GM18858 (cell line): Measurements from ENCODE around the gene SRP68.
A peak's percentile ranks its signal among the peaks of the same experiment; 100 is the strongest.

Experiments used
- ATAC-seq: cut with Tn5 transposase; IDR thresholded peaks from one replicate; pipeline ENCODE4 v1.9.1; 2021; ENCODE audit not compliant: unreplicated experiment

SRP68 gene

GRCh38 chr17:76072148-76072858 lies at the start of gene SRP68:
SRP68 (minus strand) TSS chr17:76072517; CDS start chr17:76072491, 26 bp downstream.
- peak; percentile 56 for ATAC-seq

GRCh38 chr17:76121932-76122430 lies 49.7 kb upstream of the SRP68 start:
- no peak for ATAC-seq

GRCh38 chr17:76120658-76121008 lies 48.3 kb upstream of the SRP68 start:
- ATAC-seq: no peak

GRCh38 chr17:76119409-76120371 lies 47.4 kb upstream of the SRP68 start:
- no peak for ATAC-seq

GRCh38 chr17:76115138-76115754 lies 42.9 kb upstream of the SRP68 start:
- no peak for ATAC-seq

GRCh38 chr17:76111956-76112355 lies 39.6 kb upstream of the SRP68 start:
- no peak for ATAC-seq

- ATAC-seq: no peak
Observed at GRCh38 chr17:76107509-76107908, 35.2 kb upstream of the SRP68 start.

GRCh38 chr17:76106703-76107102 lies 34.4 kb upstream of the SRP68 start:
- ATAC-seq: no peak

- ATAC-seq: no peak
Observed at GRCh38 chr17:76104896-76105231, 32.5 kb upstream of the SRP68 start.

- no peak for ATAC-seq
Observed at GRCh38 chr17:76104140-76104895, 32.0 kb upstream of the SRP68 start.

GRCh38 chr17:76103274-76104139 lies 31.2 kb upstream of the SRP68 start, which contains the start of gene EXOC7:
EXOC7 (minus strand) TSS chr17:76103787; CDS start chr17:76103692, 95 bp downstream.
- no peak for ATAC-seq

- no peak for ATAC-seq
Observed at GRCh38 chr17:76102944-76103273, 30.6 kb upstream of the SRP68 start.

GRCh38 chr17:76097716-76098295 lies 25.5 kb upstream of the SRP68 start:
- ATAC-seq: no peak

- no peak for ATAC-seq
Observed at GRCh38 chr17:76095943-76096342, 23.6 kb upstream of the SRP68 start.

- no peak for ATAC-seq
Observed at GRCh38 chr17:76094046-76094445, 21.7 kb upstream of the SRP68 start.

GRCh38 chr17:76092526-76093413 lies 20.5 kb upstream of the SRP68 start:
- ATAC-seq: no peak

GRCh38 chr17:76091526-76092286 lies 19.4 kb upstream of the SRP68 start:
- ATAC-seq: no peak
